GM18517 (cell line): ENCODE data around the gene C12orf54.
"Not testable (repeated sequence)": the region's sequence is repeated elsewhere in the genome, so short reads cannot be mapped to it uniquely, and the experiment has no call there.

Source experiments
- ATAC-seq: cut with Tn5 transposase; IDR thresholded peaks from one replicate; pipeline ENCODE4 v1.9.1; 2021; ENCODE audit warnings: mild to moderate bottlenecking, moderate library complexity; ENCODE audit not compliant: unreplicated experiment

Gene C12orf54

DNA sequence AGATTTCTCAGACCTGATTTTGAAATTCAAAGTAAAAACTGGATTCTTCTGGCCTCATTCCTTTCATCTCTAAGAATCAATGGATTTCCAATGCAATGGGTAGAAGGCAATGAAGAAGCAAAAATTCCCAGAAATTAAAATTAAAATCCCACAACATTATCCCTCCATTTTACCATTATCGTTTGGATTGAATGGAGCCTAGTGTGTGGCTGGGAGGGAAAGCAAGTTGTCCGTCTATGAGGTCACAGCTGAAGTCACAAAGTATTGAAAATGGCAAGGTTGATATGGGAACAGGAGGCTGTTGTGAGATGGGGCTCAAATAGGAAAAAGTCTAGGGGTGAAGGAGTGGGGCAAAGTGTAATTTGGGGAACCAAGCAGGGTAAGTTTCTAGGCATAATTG lies at the start of gene C12orf54:
C12orf54 (plus strand) TSS at position 301 of the 400 bp plus-strand sequence. CDS start 799 bp downstream, outside the sequence.
- ATAC-seq: no peak

DNA sequence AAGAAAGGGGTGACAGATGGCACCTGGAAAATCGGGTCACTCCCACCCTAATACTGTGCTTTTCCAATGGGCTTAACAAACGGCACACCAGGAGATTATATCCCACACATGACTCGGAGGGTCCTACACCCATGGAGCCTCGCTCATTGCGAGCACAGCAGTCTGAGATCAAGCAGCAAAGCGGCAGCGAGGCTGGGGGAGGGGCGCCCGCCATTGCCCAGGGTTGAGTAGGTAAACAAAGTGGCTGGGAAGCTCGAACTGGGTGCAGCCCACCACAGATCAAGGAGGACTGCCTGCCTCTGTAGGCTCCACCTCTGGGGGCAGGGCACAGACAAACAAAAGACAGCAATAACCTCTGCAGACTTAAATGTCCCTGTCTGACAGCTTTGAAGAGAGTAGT lies 48.3 kb upstream of the C12orf54 start:
- ATAC-seq: not testable (repeated sequence)

DNA sequence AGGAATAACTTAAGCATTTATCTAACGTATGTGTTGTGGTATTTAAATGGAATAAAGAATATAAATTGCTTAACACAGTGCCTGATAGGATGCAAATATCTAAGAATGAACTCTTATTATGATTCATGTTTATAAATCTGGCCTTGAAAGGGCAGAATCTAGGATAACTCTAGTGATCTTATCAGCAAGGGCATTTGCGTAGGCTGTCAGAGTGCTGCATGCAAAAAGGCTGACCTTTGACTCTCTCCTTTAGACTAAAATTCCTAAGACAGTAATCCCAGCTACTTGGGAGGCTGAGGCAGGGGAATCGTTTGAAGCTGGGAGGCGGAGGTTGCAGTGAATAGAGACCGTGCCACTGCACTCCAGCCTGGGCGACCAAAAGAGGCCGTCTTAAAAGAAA lies 41.2 kb upstream of the C12orf54 start:
- ATAC-seq: no peak

DNA sequence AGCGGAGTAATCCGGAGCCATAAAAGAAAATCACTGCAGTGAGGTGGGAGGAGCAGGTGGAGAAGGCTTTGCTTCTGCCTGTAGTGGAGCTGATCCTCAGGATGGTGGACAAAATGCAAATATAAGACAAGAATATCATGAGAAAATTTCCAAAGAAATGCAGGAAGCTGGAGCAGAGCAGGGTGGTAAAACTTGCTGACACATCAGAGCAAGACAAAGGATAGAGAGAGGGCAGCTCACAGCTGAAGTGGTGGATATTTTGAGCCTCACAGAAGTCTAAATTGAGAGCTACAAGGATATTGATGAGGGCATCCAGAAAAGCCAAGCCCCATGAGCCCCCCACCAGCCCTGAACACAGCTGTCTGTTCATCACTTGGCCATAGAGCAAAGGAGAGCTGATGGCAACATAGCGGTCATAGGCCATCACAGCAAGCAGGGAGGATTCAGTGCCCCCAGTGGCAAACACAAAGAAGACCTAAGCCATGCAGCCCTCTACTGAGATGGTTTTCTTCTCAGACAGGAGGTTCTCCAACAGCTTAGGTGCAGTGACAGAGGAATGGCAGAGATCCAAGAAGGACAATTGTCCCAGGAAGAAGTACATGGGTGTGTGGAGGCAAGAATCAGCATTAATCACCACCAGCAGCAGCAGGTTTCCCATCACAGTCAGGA lies 40.0 kb upstream of the C12orf54 start:
- ATAC-seq: no peak

DNA sequence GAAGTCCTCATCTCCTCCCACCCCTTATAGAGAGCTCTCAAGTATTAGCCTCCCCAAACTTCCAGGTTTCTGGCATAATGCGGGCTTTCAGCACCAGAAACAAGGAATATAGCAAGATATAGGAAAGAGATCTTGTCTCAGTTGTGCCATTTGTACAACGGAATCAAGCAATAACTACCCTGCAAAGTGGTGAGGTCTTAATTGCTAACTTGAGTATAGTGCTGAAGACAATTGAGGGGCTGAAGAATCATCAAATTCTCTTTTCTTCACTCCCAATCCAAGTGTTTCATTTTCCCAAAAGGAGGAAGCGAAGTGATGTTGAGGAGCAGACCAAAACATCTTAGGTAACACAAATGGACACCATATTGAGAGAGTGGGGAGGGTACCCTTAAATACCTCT lies 36.8 kb upstream of the C12orf54 start:
- no peak for ATAC-seq

DNA sequence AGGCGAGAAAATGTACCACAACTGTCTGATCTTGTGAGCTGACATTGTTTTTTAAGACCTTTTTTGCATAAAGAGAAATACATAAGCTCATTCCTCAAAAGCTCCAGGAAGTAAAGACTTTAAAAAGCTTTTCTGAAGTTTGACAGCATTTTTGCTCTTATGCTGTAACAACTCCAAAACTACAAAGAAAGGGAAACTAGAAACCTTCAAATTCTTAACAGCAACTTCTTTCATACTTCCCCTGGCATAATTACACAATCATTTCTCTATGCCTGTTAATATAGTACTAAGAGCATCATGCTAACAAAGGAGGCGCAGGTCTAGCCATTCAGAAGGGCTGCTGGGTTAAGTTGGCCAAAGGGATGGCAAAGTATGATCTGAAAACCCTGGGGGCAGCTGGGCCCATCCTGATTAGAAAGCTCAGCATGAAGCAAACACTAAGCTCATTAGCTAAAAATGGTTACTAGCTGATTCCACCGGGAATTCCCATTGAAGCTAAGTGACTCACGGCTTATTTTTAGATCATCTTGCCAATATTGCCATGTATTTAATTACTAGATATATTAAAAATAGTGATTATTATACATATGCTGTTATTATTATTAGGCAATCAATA lies 36.0 kb upstream of the C12orf54 start:
- ATAC-seq: no peak

DNA sequence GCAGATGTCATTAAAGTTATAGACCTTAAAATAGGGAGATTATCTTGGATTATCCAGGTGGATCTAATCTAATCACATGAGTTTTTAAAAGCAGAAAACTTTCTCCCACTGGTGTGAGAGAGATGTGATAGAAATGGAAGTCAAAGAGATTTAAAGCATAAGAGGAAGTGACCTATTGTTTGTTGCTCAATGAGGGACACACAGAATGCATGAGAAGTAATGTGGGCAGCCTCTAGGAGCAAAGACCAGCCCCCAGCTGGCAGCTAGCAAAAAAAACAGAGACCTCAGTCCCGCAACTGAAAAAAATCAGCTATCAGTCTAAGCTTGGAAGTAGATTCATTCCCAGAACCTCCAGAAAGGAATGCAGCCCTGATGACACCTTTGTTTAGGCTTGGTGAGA lies 34.5 kb upstream of the C12orf54 start:
- no peak for ATAC-seq

DNA sequence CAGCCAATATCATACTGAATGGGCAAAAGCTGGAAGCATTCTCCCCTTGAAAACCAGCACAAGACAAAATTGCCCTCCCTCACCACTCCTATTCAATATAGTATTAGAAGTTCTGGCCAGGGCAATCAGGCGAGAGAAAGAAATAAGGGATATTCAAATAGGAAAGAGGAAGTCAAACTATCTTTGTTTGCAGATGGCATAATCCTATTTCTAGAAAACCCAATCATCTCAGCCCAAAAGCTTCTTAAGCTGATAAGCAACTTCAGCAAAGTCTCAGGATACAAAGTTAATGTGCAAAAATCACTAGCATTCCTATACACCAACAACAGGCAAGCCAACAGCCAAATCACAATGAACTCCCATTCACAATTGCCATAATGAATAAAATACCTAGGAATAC lies 30.9 kb upstream of the C12orf54 start:
- no peak for ATAC-seq

DNA sequence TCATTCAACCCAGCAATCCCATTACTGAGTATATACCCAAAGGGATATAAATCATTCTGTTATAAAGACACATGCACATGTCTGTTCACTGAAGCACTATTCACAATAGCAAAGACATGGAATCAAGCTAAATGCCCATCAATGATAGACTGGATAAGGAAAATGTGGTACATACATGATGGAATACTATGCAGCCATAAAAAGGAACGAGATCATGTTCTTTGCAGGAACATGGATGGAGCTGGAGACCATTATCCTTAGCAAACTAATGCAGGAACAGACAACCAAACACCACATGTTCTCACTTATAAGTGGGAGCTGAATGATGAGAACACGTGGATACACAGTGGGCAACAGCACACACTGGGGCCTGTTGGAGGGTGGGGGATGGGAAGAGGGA lies 29.3 kb upstream of the C12orf54 start:
- ATAC-seq: not testable (repeated sequence)

DNA sequence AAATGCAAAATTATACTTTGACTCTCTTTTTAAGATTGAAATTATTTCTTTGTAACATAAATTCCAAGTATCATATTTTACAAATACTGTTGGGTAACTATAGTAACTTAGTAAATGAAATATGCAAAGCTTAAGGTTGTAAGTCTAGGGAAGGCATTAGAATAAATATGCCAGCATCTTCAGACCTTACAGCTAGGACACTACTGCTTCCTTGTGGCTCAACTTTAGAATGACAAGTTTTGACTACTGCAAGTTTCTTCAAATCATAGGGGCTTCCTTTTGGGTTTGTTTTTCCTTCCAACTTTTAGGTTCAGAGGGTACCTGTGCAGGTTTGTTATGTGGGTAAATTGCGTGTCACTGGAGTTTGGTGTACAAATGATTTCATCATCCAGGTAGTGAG lies 27.6 kb upstream of the C12orf54 start:
- ATAC-seq: no peak

DNA sequence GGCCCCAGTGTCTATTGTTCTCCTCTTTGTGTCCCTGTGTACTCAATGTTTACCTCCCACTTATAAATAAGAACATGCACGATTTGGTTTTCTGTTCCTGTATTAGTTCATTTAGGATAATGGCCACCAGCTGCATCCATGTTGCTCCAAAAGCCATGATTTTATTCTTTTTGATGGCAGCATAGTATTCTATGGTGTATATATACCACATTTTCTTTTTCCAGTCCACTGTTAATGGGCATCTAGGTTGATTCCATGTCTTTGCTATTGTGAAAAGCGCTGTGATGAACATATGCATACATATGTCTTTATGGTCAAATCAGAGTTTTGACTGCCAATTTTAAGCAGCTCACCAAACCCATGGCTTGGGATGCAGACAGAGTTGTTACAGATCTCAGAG lies 27.2 kb upstream of the C12orf54 start:
- no peak for ATAC-seq

DNA sequence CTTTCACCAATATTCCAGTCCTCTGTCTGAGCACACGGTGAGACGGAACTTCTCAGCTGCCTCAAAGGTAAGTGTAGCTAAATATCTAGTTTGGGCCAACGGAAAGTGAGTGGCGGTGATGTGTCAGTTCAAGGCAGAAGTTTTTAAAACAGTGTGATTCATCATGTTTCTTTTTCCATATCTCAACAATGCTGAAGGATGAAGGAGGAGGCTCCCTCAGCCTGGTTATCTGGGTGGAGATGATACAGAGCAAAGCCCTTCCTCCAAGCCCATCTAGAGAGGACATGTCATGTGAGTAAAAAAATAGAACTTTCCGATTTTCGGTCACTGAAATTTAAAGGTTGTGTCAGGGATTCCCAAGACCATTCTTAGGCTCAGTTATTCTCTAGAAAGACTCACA lies 23.0 kb upstream of the C12orf54 start:
- no peak for ATAC-seq

DNA sequence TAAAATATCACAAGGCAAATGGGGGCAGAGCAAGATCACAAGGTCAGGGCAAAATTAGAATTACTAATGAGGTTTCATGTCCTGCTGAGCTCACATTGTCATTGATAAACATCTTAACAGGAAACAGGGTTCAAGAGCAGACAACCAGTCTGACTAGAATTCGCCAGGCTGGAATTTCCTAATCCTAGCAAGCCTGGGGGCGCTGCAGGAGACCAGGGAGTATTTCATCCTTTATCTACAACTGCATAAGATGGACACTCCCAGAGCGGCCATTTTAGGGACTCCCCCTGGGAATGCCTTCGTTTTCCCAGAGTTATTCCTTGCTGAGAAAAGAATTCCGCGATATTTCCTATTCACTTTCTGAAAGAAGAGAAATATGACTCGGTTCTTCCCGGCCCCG lies 13.3 kb upstream of the C12orf54 start:
- ATAC-seq: not testable (repeated sequence)

DNA sequence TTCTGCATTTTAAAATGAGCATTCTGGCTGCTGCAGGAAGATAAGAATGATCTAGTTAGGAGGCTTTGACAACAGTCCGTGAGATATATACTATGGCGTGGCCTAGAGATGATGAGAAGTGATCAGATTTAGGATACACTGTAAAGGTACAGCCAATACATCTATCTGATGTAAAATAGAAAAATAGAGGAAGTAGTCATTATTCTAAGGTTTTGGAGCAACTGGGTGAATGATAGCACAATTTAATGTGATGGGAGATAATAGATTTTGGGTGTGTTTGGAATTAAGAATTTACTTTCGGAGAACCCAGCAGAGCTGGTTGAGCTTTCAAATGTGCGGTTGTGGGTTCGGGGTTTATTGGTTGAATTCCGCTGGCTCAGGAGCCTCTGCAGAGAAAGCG lies 10.0 kb upstream of the C12orf54 start, which contains the start of gene ANP32D:
ANP32D (plus strand) TSS at position 301 of the 400 bp plus-strand sequence. CDS start 106 bp downstream, outside the sequence.
- no peak for ATAC-seq

DNA sequence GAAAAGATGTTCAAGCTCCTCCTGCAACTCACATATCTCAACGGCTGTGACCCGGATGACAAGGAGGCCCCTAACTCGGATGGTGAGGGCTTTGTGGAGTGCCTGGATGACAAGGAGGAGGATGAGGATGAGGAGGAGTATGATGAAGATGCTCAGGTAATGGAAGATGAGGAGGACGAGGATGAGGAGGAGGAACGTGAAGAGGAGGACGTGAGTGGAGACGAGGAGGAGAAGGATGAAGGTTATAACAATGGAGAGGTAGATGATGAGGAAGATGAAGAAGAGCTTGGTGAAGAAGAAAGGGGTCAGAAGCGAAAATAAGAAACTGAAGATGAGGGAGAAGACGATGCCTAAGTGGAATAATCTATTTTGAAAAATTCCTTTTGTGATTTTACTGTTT lies 9.2 kb upstream of the C12orf54 start:
- no peak for ATAC-seq

DNA sequence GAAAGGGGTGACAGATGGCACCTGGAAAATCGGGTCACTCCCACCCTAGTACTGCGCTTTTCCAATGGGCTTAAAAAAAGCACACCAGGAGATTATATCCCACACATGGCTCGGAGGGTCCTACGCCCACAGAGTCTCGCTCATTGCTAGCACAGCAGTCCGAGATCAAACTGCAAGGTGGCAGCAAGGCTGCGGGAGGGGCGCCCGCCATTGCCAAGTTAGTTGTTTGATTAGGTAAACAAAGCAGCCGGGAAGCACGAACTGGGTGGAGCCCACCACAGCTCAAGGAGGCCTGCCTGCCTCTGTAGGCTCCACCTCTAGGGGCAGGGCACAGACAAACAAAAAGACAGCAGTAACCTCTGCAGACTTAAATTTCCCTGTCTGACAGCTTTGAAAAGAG lies 7.8 kb upstream of the C12orf54 start:
- not testable (repeated sequence) for ATAC-seq

DNA sequence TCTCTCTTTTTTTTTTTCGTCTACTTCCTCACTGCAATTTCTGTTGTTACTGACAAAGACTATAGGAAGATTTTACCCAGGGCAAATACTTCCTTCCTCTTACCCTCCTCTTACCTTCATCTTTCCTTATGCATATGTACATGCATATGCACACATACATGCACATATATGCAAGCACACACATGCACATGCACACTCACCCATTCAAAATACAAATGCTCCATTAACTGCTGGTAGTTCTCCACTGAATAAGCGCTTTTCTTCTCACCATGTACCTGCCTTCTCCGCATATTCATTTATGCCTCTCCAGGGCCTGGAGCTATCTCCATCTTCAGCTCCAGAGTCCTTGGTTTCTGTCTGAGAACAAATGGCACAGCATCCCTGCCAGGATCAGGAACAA lies 632 bp downstream of the C12orf54 start:
- ATAC-seq: no peak

DNA sequence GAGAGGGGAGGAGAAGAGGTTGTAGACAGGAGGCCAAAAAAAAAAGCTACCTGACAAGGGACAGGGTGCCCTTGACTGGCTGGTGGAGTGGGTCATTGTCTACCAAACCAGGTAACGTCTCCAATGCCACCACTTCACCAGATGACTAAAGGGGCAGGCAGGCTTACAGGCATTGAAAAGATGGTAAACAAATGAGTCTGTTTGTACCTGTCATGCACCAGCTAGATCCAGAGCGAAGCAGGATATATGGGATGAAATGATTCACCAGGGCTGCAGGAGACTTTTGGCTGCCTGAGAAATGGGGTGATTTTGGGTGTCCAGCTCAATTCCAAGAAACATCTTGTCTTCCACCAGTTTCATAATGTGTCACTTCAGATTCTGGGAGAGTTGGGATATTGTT lies 4.0 kb downstream of the C12orf54 start:
- no peak for ATAC-seq

DNA sequence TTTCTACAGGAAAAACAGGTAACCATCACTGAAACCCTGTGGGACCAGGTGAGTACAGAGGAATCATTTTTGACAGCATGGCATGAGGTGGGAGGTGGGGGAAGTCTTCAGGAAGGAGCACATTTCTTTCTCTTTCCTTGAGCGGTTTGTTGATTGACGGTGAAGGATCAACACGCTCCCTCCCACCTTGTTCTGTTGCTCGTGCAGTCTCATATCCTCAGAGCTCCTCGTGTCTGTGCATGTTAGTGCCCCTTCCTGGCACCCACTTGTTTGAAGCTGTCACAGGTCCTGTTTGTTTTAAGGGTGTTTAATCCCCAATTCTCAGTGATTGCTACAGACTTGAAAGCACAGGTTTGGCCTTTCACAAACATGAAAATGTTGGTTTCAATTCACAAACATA lies 4.4 kb downstream of the C12orf54 start:
- ATAC-seq: no peak

DNA sequence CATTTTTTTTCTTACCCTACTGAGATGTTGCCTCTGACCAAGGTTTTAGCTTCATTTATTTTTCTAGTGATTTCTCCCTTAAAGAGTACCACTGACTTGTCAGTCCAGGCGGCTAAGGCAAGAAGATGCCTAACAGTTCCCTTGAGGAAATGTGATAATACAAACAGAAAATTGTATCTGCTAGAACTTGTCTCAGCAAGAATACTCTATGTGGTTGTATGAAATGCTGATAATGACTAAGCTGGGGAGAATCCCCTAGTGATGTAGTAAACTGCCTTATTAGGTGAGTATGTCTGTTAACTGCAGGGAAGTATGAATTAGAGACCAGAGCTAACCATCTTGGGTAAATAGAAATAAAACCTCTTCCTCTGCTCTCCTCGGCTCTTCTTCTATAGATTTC lies 6.7 kb downstream of the C12orf54 start:
- peak; percentile 93 for ATAC-seq

DNA sequence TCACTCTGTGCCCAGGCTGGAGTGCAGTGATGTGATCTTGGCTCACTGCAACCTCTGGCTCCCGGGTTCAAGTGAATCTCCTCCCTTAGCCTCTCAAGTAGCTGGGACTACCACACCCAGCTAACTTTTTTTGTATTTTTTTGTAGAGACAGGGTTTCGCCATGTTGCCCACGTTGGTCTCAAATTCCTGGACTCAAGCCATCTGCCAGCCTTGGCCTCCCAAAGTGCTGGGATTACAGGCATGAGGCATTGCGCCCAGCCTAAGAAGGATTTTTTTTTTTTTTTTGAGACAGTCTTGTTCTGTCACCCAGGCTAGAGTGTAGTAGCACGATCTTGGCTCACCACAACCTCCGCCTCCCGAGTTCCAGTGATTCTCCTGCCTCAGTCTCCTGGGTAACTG lies 7.2 kb downstream of the C12orf54 start:
- ATAC-seq: not testable (repeated sequence)

DNA sequence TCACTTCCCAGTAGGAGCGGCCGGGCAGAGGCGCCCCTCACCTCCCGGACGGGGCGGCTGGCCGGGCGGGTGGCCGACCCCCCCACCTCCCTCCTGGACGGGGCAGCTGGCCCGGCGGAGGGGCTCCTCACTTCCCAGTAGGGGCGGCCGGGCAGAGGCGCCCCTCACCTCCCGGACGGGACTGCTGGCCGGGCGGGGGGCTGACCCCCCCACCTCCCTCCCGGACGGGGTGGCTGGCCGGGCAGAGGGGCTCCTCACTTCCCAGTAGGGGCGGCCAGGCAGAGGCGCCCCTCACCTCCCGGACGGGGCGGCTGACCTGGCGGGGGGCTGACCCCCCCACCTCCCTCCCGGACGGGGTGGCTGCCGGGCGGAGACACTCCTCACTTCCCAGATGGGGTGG lies 18.0 kb downstream of the C12orf54 start:
- ATAC-seq: not testable (repeated sequence)

DNA sequence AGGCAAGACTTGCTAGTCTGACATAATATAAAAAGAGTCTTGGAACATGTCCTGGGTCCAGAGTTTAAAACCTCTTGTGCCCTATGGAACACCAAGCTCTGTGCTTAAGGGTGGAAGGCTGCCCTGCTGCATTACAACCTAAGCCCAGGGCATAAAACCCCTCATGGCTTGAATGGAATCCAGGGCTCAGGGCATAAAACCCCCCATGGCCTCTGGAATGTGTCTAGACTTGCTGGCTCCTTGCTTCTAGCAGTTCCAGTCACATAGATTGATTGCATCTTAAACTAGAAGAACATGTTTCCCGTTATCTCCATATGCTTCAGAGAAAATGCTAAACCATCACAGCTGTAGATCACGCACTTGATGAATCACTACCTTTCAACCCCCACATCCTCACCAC lies 24.5 kb downstream of the C12orf54 start:
- ATAC-seq: not testable (repeated sequence)
